ENCODE data around the gene ASCC1.
A peak's percentile ranks its signal among the peaks of the same experiment; 100 is the strongest.
"Not testable (repeated sequence)": the region's sequence is repeated elsewhere in the genome, so short reads cannot be mapped to it uniquely, and the experiment has no call there.

Gene ASCC1

DNA sequence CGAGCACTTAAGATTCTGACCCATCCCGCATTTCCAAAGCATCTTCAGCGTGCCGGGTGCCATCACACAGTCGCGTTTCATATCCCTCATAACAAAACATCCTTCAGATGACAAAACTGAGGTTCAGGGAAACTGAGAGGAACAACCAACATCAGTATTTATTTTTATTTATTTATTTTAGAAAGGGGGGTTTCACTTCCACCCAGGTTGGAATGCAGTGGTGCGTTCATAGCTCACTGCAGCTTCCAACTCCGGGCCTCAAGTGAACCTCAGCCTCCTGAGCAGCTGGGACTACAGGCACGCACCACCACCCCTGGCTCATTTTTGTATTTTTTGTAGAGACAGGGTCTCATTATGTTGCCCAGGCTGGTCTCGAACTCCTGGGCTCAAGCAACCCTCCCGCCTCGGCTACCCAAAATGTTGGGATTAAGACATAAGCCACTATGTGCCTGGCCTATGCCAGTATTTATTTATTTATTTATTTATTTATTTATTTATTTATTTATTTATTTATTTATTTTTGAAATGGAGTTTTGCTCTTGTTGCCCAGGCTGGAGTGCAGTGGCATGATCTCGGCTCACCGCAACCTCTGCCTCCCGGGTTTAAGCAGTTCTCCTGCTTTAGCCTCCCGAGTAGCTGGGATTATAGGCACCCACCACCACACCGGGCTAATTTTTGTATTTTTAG, 33.2 kb upstream of the ASCC1 start:
- DNase-seq (ENCODE audit: low read depth in 3 of 3) = not testable (repeated sequence)

- DNase-seq (ENCODE audit: low read depth in 3 of 3) = peak in 2 of 3 donors; percentile 59 to 62
These were observed 32.5 kb upstream of the ASCC1 start for GRCh38 chr10:72248468-72249151.

GRCh38 chr10:72245949-72246525, 30.0 kb upstream of the ASCC1 start:
- no peak for DNase-seq (ENCODE audit: low read depth in 3 of 3)

DNA sequence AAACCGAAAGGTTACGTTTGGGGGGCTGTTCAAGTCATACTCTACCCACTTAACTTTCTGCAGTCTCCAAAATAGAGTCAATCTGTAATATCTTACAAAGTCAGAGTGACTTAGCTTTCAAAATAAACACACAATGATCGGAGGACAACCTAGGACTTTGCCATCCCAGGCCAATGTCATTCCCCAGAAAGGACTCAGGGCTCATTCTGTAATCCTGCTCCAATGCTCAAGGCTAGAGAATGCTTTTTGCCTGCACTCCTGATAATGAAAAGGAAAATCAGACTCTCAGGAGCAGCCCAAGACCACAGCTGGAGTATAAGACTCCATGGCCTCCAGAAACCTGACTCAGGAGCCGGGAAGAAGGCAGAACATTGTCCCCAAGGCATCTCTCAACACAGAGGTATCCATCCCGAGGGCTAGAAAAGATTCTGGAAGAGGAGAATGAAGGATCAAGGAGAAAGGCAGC, 28.5 kb upstream of the ASCC1 start:
- no peak for DNase-seq (ENCODE audit: low read depth in 3 of 3)

DNA sequence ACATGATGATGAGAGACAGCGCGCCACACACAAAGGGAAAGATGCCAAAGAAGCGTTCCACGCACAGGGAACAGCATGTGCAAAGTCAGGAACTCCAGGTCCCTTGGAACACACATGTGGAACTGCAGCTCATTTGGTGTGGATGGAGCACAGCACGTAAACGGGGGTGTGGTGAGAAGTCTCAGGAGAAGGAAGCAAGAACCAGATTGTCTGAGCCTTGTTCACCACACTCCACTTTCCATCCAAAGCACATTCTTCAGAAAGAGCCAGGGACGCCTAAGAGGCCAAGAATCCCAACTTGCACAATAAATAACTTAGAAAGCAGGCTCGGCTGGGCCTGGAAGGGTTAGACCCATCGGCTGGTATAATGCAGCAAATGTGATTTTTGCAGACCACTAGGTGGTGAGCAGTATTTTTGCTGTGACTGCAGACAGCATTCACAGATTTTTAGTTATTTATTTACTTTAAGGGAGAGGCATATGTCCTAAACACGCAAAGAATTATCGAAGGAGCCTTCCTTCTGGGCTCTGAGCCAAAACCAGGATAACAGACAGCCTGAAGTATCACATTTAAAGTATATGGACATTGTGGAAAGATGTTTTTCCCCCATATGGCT, 27.9 kb upstream of the ASCC1 start:
- no peak for DNase-seq (ENCODE audit: low read depth in 3 of 3)

DNA sequence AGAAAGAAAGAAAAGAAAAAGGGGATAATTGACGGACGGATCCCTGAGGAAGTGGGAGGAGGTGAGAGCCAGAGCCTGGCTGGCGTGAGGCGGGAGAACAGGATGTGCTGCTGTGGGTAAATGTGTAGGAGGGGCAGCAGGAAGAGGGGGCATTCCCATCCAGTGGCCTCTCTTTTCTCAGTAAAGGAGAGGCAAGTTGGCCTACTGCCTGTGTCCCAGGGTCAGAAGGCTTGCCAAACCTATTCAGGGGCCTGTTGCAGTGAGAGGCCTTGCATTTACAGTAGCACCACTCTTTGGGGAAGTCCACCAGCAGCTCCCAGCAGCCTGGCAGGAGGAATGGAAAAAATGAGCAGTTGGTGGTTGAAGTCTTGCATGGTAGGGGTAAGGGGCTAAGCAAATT, 26.6 kb upstream of the ASCC1 start:
- no peak for DNase-seq (ENCODE audit: low read depth in 3 of 3)

GRCh38 chr10:72241691-72242252, 25.7 kb upstream of the ASCC1 start:
- no peak for DNase-seq (ENCODE audit: low read depth in 3 of 3)

DNA sequence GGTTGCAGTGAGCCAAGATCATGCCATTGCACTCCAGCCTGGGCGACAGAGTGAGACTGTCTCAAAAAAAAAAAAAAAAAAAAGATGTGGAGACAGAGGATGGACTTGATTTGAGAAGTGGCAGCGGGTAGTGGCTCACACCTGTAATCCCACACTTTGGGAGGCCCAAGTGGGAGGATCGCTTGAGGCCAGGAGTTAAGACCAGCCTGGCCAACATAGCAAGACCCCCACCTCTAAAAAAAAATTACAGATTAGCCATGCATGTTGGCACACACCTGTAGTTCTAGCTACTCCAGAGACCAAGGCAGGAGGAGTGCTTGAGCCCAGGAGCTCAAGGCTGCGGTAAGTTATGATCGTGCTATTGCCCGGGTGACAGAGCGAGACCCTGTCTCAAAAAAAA, 24.3 kb upstream of the ASCC1 start:
- DNase-seq (ENCODE audit: low read depth in 3 of 3) = no peak

- no peak for DNase-seq (ENCODE audit: low read depth in 3 of 3)
These were observed 23.3 kb upstream of the ASCC1 start for GRCh38 chr10:72239409-72239808.

DNA sequence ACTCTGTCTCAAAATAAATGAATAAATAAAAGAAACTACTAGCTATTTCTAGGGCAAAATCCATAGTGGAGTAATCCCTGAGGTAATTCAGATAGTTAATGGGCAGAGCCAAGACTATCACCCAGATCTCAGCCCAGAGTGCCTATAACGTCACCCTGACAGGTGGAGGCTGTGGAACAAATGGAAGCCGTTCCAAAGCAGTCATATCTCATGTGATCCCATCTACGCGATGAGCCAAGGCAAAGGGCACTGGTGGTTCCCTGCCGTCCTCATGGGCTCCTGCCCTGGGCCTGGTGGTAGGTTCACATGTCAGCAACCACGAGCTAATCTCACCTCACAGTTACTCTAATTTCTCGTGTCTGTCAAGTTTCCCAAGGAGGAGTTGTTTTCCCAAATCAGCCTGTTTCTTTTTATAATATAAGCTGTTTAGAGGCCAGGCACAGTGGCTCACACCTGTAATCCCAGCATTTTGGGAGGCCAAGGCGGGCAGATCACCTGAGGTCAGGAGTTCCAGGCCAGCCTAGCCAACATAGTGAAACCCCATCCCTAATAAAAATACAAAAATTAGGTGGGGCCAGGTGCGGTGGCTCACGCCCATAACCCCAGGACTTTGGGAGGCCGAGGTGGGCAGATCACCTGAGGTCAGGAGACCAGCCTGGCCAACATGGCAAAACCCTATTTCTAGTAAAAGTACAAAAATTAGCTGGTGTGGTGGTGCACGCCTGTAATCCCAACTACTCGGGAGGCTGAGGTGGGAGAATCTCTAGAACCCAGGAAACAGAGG, 22.5 kb upstream of the ASCC1 start:
- DNase-seq (ENCODE audit: low read depth in 3 of 3) = no peak

DNA sequence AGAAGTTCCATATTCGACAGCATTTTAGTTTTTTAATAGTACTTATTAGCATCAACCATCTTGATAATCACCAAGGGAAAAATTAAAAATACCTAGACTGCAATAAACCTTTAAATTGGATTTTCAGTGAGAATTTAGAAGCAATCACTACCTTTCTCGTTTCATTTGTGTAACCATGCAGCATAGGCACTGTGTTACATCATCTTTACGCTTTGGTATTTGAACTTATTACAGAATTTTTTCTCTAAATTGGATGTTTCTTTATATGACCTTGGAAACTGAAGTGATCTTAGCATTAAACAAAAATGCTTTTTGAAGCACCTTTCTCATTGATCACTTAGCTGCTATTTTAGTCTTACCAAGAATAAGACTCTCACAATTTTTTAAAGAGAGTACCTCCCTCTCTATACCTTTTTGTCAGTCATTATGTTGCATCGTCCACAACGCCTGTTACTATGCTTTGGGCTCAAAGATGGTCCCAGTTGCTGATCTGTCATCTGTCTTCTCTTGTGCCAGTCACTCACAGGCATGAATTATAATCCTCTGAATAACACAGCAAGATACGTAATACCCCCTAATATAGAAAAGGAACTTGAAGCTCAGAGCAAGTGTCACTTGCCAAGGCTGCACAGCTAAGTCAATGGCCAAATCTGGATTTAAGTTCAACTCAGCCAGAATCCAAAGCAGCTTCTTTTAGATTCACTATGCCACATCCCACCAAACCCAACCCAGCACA, 19.6 kb upstream of the ASCC1 start:
- DNase-seq (ENCODE audit: low read depth in 3 of 3) = no peak

- no peak for DNase-seq (ENCODE audit: low read depth in 3 of 3)
These were observed 18.6 kb upstream of the ASCC1 start for GRCh38 chr10:72234560-72235095.

DNA sequence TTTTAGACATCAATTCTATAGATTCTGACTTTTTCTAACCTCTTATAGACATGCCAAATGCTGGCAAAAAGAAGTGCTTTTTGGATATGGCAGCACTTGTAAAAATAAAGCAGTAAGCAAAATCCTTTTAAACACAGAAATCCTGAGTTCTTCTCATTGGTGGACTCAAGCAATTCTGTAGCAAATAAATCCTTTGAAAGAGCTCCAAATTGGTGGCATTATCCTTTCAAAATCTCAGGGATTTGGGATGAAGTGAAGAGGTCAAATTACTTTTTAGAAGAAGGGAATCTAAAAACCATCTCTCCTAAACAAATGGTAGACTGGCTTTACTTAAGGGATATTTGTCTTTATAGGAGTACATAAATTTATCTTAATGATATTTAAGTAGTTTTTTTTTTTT, 17.5 kb upstream of the ASCC1 start:
- no peak for DNase-seq (ENCODE audit: low read depth in 3 of 3)

- DNase-seq (ENCODE audit: low read depth in 3 of 3) = no peak
These were observed 13.5 kb upstream of the ASCC1 start for GRCh38 chr10:72229261-72230251.

DNA sequence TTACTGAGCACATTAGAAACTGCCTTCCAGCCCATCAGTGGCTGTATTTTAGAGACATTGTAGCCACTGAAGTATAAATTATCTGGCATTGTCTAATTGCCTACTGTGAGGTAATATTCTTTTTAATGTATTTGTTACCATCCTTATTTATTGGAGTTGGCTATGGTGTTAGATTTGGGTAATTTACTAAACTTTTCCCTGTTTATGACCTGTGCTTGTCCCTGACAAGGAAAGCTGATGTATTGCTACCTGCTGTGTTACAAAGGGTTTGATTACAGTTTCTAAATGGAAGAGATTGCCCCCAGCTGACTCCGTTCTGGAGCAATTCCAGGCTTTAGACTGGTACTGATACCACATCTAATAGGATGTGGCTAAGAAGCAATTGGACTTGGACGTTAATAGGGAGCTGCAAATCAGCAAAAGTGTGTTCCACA, 12.3 kb upstream of the ASCC1 start:
- DNase-seq (ENCODE audit: low read depth in 3 of 3) = no peak

DNA sequence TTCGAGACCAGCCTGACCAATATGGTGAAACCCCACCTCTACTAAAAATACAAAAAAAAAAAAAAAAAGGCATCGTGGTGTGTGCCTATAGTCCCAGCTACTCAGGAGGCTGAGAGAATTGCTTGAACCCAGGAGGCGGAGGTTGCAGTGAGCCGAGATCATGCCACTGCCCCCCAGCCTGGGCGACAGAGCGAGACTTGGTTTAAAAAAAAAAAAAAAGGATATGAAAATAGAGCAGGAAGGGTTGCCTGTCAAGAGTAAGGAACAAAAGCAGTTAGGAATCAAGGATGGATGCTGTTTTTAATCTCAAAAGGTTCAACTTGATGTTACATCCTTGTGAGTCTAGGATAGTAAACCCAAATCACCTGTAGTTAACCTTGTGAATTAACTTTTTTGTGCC, 11.8 kb upstream of the ASCC1 start:
- DNase-seq (ENCODE audit: low read depth in 3 of 3) = no peak

DNA sequence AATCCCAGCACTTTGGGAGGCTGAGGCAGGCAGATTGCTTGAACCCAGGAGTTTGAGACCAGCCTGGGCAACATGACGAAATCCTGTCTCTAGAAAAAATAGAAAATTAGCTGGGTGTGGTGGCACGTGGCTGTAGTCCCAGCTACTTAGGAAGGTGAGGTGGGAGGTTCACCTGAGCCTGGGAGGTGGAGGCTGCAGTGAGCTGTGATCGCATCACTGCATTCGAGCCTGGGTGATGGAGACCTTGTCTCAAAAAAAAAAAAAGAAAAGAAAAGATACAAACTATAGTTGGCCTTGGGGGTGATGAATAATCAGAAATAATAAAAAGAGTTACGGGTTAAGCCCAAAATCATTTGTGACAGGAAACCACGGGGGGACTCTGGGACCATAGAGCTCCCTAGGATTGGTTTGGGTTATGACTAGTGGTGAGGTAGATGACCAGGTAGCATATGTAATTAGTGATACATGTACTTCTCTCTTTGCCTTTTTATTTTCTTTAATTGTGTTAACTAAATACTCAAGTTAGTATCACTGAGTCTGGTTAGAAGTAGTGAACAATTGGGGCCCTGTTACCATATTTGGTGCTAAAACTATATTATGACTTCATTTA, 10.4 kb upstream of the ASCC1 start:
- no peak for DNase-seq (ENCODE audit: low read depth in 3 of 3)

- DNase-seq (ENCODE audit: low read depth in 3 of 3) = not testable (repeated sequence)
These were observed 8.1 kb upstream of the ASCC1 start for GRCh38 chr10:72224191-72224590.

- DNase-seq (ENCODE audit: low read depth in 3 of 3) = no peak
These were observed 7.6 kb upstream of the ASCC1 start for GRCh38 chr10:72223743-72224101.

Measured in stimulated activated CD4-positive, alpha-beta T cell treated with anti-CD3 and anti-CD28 coated beads, TNF-alpha, amount 100 ng/mL, for 48 hours (primary cell).